Stimulated activated CD4-positive, alpha-beta T cell treated with anti-CD3 and anti-CD28 coated beads, TNF-alpha, amount 100 ng/mL, for 48 hours (primary cell): ENCODE measurements around the gene ZNF561.
"Not testable (repeated sequence)": the region's sequence is repeated elsewhere in the genome, so short reads cannot be mapped to it uniquely, and the experiment has no call there.

Source experiments
- DNase-seq, 3 donors: peaks; one replicate each; pipeline ENCODE4 v3.0.0-alpha.2; 2020; ENCODE audit warnings: low read depth in 3 of 3

Gene ZNF561

GRCh38 chr19:9621156-9622037 is at the start of gene ZNF561:
Gene ZNF561, minus strand, starts transcription at chr19:9621232. Its CDS starts 1,776 bp downstream, at chr19:9619456.
- DNase-seq, result peak; percentile 70 to 83 (median 81)

- DNase-seq, result no peak
Observed at GRCh38 chr19:9668544-9668943, 47.5 kb upstream of the ZNF561 start.

GRCh38 chr19:9667898-9668297 is 46.9 kb upstream of the ZNF561 start:
- DNase-seq, result no peak

GRCh38 chr19:9658769-9659168 is 37.7 kb upstream of the ZNF561 start:
- no peak for DNase-seq

GRCh38 chr19:9653066-9653555 is 32.1 kb upstream of the ZNF561 start:
- DNase-seq, result not testable (repeated sequence)

- not testable (repeated sequence) for DNase-seq
Observed at GRCh38 chr19:9651464-9651863, 30.4 kb upstream of the ZNF561 start.

GRCh38 chr19:9650345-9650744 is 29.3 kb upstream of the ZNF561 start:
- DNase-seq, result no peak

- no peak for DNase-seq
Observed at GRCh38 chr19:9645472-9645871, 24.4 kb upstream of the ZNF561 start.

- no peak for DNase-seq
Observed at GRCh38 chr19:9644472-9644871, 23.4 kb upstream of the ZNF561 start.

- no peak for DNase-seq
Observed at GRCh38 chr19:9641810-9642209, 20.8 kb upstream of the ZNF561 start.

GRCh38 chr19:9640956-9641355 is 19.9 kb upstream of the ZNF561 start:
- DNase-seq, result no peak

GRCh38 chr19:9636018-9636417 is 15.0 kb upstream of the ZNF561 start:
- DNase-seq, result no peak

- DNase-seq, result no peak
Observed at GRCh38 chr19:9627856-9628255, 6.8 kb upstream of the ZNF561 start.

GRCh38 chr19:9622531-9622930 is 1.5 kb upstream of the ZNF561 start:
- no peak for DNase-seq

- DNase-seq, result no peak
Observed at GRCh38 chr19:9620842-9621155, 233 bp downstream of the ZNF561 start.

GRCh38 chr19:9615844-9616243 is 5.2 kb downstream of the ZNF561 start:
- DNase-seq, result no peak

GRCh38 chr19:9610484-9611113 is 10.4 kb downstream of the ZNF561 start:
- DNase-seq, result no peak

- no peak for DNase-seq
Observed at GRCh38 chr19:9608912-9609311, 12.1 kb downstream of the ZNF561 start.

GRCh38 chr19:9597027-9597426 is 24.0 kb downstream of the ZNF561 start:
- no peak for DNase-seq

- peak; percentile 56 to 73 (median 62) for DNase-seq
Observed at GRCh38 chr19:9586764-9587163, 34.3 kb downstream of the ZNF561 start.

GRCh38 chr19:9584073-9584833 is 36.8 kb downstream of the ZNF561 start, which contains the start of gene ZNF121:
Gene ZNF121, minus strand, starts transcription at chr19:9584504. Its CDS starts 16,407 bp downstream, at chr19:9568097.
- DNase-seq, result peak; percentile 68 to 79 (median 72)

- not testable (repeated sequence) for DNase-seq
Observed at GRCh38 chr19:9582081-9582725, 38.8 kb downstream of the ZNF561 start.
